ENCODE results near the gene ZNF385D. TPM values are rescaled to one million over a fixed set of nuclear protein-coding genes. Genes with fewer than 3 reads are reported as not detected.

The ZNF385D gene
- total and polyA plus RNA-seq, 8 donors, result 0.42 to 4.0 (median 1.1) TPM

DNA sequence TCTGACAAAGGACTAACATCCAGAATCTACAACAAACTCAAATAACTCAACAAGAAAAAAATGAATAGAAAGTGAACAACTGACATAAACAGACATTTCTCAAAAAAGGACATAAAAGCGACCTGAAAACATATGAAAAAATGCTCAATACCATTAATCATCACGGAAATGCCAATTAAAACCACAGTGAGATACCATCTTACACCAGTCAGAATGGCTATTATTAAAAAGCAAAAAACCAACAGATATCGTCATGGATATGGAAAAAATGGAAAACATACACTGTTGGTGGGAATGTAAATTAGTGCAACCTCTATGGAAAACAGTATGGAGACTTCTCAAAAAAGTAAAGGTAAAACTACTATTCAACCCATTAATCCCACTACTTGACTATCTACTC, 53.3 kb downstream of the ZNF385D start:
- Histone ChIP-seq H3K9me3 (no peaks in the 10 kb centered on the region), H3K4me3 (no peak overlapping the region), H3K4me1 (no peaks in the 10 kb centered on the region), H3K36me3 (no peaks in the 10 kb centered on the region), H3K27me3 (no peaks in the 10 kb centered on the region), H3K27ac (no peak overlapping the region)
- intact Hi-C loops (cut with DNase I), result no loop called here
- no peak for FAIRE-seq
- no peak for DNase-seq
- WGBS, 2 donors, result 46 to 58% methylated on average over 3 of the region's 3 CpGs
- TF ChIP-seq, protein P1, sequence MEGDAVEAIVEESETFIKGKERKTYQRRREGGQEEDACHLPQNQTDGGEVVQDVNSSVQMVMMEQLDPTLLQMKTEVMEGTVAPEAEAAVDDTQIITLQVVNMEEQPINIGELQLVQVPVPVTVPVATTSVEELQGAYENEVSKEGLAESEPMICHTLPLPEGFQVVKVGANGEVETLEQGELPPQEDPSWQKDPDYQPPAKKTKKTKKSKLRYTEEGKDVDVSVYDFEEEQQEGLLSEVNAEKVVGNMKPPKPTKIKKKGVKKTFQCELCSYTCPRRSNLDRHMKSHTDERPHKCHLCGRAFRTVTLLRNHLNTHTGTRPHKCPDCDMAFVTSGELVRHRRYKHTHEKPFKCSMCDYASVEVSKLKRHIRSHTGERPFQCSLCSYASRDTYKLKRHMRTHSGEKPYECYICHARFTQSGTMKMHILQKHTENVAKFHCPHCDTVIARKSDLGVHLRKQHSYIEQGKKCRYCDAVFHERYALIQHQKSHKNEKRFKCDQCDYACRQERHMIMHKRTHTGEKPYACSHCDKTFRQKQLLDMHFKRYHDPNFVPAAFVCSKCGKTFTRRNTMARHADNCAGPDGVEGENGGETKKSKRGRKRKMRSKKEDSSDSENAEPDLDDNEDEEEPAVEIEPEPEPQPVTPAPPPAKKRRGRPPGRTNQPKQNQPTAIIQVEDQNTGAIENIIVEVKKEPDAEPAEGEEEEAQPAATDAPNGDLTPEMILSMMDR (IDR thresholded peaks at IDR 0.05), result no peak
- ATAC-seq, result no peak

DNA sequence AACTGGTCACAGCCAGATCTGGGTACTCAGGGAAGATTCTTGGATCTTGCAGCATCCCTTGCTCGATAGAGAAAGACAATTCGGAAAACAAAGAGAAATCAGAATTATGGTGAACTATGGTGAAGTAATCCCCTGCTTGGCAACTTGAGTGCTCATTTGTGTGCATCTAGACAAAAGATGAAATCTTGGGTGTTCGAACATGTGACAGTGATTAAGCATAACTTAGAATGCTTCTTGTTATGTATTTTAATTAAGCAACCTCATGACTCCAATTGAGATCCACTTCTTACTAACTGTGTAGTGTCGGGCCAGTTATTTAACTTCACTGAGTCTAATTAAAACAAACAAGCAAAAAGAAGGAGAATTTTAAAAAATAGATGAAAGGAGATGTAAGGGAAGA, 56.5 kb downstream of the ZNF385D start:
- Histone ChIP-seq H3K27me3 (no peaks in the 10 kb centered on the region), H3K4me1 (no peaks in the 10 kb centered on the region), H3K9me3 (no peaks in the 10 kb centered on the region), H3K4me3 (no peak overlapping the region), H3K36me3 (no peaks in the 10 kb centered on the region), H3K27ac (no peak overlapping the region)
- FAIRE-seq (no peak), DNase-seq (no peak), ATAC-seq (no peak)
- 55 to 71% methylated on average over 4 of the region's 4 CpGs for WGBS, 2 donors
- TF ChIP-seq, protein P1 (IDR thresholded peaks at IDR 0.05), result no peak
- intact Hi-C loops (cut with DNase I), result no loop called here

DNA sequence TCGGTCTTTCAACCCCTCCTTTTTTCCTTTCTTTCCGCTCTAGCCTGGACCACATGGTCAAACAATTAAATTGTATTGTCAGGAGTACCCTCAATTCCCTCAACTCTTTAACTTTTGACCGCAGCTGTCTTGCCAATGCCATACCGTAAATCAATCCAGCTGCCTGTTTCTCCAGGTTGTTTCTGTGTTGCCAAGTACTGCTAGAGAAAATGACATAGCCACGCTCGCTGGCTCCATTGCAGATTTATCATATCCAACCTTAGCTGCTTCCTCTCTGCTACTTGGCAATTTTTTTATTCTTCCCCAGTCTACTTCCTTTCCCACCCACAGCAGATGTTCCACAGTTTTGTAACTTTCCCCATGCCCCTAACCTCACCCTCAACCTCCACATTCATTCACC, 60.0 kb downstream of the ZNF385D start:
- Histone ChIP-seq H3K36me3 (no peaks in the 10 kb centered on the region), H3K27ac (no peak overlapping the region), H3K4me3 (no peak overlapping the region), H3K4me1 (no peaks in the 10 kb centered on the region), H3K9me3 (no peaks in the 10 kb centered on the region), H3K27me3 (no peaks in the 10 kb centered on the region)
- TF ChIP-seq, protein P1 (IDR thresholded peaks at IDR 0.05), result no peak
- no peak for FAIRE-seq
- DNase-seq, result no peak
- no peak for ATAC-seq
- intact Hi-C loops (cut with DNase I), result no loop called here
- 71 to 83% methylated on average over 6 of the region's 6 CpGs for WGBS, 2 donors

DNA sequence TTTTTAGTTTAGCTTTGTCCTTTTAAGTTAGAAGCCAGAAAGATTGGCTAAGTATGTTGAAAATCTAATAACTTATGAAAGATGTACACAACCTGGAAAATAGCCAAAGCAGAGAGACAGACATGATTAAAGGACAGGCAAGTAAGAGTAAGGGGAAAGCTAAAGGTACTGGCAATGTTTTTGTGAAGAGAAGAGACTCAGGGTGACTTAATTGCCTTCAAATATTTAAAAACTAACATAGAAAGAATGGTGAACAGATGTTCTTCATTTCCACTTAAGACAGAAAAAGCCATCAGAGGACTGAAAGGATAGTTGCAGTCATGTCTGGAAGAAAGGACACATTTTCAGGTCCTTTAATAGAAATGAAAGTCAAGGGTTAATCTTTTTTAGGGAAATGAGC, 68.8 kb downstream of the ZNF385D start:
- no peak overlapping the region for H3K4me3 ChIP-seq
- no peaks in the 10 kb centered on the region for H3K36me3 ChIP-seq
- no peak overlapping the region for H3K27ac ChIP-seq
- intact Hi-C loops (cut with DNase I), result no loop called here
- TF ChIP-seq, protein P1 (IDR thresholded peaks at IDR 0.05), result no peak
- FAIRE-seq (no peak), ATAC-seq (no peak), DNase-seq (no peak)
- H3K27me3 ChIP-seq, result no peaks in the 10 kb centered on the region
- no peaks in the 10 kb centered on the region for H3K9me3 ChIP-seq
- no peaks in the 10 kb centered on the region for H3K4me1 ChIP-seq

DNA sequence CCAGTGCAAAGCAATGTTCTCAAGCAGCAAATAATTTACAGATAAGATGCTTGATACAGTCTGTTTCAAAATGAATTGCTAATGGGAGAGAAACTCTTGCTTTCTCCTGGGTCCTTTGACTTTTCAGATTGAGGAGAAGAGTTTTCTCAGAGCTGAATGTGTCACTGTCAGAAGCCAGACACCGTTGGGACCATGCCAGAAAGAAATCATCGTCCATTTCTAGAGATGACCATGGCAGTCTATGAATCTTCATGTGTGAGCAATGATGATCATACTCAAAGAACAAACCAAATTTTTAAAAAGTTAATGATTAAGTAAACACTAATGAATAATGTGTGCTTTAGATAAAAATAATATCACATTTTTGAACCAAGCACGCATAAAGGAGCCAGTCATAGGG, 77.6 kb downstream of the ZNF385D start:
- 34 to 48% methylated on average over 3 of the region's 3 CpGs for WGBS, 2 donors
- TF ChIP-seq, protein P1 (IDR thresholded peaks at IDR 0.05), result no peak
- DNase-seq, result no peak
- Histone ChIP-seq H3K4me1 (no peaks in the 10 kb centered on the region), H3K27me3 (no peaks in the 10 kb centered on the region), H3K27ac (no peak overlapping the region), H3K36me3 (no peaks in the 10 kb centered on the region), H3K9me3 (no peaks in the 10 kb centered on the region), H3K4me3 (no peak overlapping the region)
- FAIRE-seq, result no peak
- ATAC-seq, result no peak
- intact Hi-C loops (cut with DNase I), result no loop called here

All from pancreas (tissue), 10 donors.